GM10248 (cell line): ENCODE measurements around the gene EXOSC9.

Source experiments
- CTCF ChIA-PET: fragments of 300-600 bp; sonication (Branson Sonifier 250); formaldehyde crosslinking; extraction: SDS; loops from one replicate; lab custom pipeline; 2021; ENCODE audit warnings: antibody characterized with exemption; lab: Yijun Ruan, JAX
- POLR2A ChIA-PET: fragments of 350-650 bp; sonication (Branson Sonifier 250); formaldehyde crosslinking; extraction: SDS; loops from one replicate; lab custom pipeline; 2020; ENCODE audit warnings: antibody characterized with exemption; lab: Yijun Ruan, JAX
- DNase-seq: peaks from one replicate; pipeline ENCODE4 v3.0.0; 2012; ENCODE audit errors: extremely low spot score
- CTCF ChIP-seq: IDR thresholded peaks from 2 replicates; pipeline ENCODE4 v1.5.1; 2012; ENCODE audit warnings: mild to moderate bottlenecking, low read depth; ENCODE audit errors: extremely low read depth, missing control alignments, control extremely low read depth

The EXOSC9 gene

GRCh38 chr4:121776610-121777401, 24.3 kb upstream of the EXOSC9 start:
- DNase-seq, result no peak
- POLR2A ChIA-PET, result interaction anchor here (0.7 kb wide), 1 partner anchor 17 kb away, joined by 3 read pairs; no protein-coding TSS in a partner anchor

GRCh38 chr4:121777625-121778024, 23.5 kb upstream of the EXOSC9 start:
- no peak for TF ChIP-seq CTCF
- no peak for DNase-seq
- ChIA-PET CTCF (interaction anchor here (0.7 to 1.7 kb wide), 5 partner anchors 13 to 92 kb away, joined by 3 to 6 read pairs (median 3); partner anchors contain the start of genes BBS7 and SMIM43), POLR2A (no interaction called here)

More at GRCh38 chr4:121776610-121777401, 24.3 kb upstream of the EXOSC9 start:
- CTCF ChIA-PET, result interaction anchor here (1.0 to 1.7 kb wide), 5 partner anchors 12 to 93 kb away, joined by 3 to 6 read pairs (median 3); partner anchors contain the start of genes BBS7 and SMIM43
- no peak for TF ChIP-seq CTCF

GRCh38 chr4:121778991-121779628, 22.0 kb upstream of the EXOSC9 start:
- DNase-seq, result no peak
- no peak for TF ChIP-seq CTCF
- CTCF ChIA-PET, result no interaction called here
- POLR2A ChIA-PET, result no interaction called here

- ChIA-PET POLR2A (no interaction called here), CTCF (no interaction called here)
- no peak for TF ChIP-seq CTCF
These were observed 17.9 kb upstream of the EXOSC9 start for GRCh38 chr4:121783210-121783609.

GRCh38 chr4:121784401-121784800, 16.7 kb upstream of the EXOSC9 start:
- DNase-seq, result no peak
- no peak for TF ChIP-seq CTCF
- CTCF ChIA-PET, result interaction anchor here (1.1 kb wide), 1 partner anchor 12 kb away, joined by 3 read pairs; no protein-coding TSS in a partner anchor
- POLR2A ChIA-PET, result no interaction called here

More at GRCh38 chr4:121783210-121783609, 17.9 kb upstream of the EXOSC9 start:
- DNase-seq, result no peak

- TF ChIP-seq CTCF, result no peak
- POLR2A ChIA-PET, result no interaction called here
- no peak for DNase-seq
- CTCF ChIA-PET, result interaction anchor here (1.1 to 1.7 kb wide), 2 partner anchors 11 to 13 kb away, joined by 3 to 4 read pairs; no protein-coding TSS in a partner anchor
These were observed 16.1 kb upstream of the EXOSC9 start for GRCh38 chr4:121784975-121785374.
